GM12878 (cell line): ENCODE results near the gene LRP1. TPM values are rescaled to one million over a fixed set of nuclear protein-coding genes. Genes with fewer than 3 reads are reported as not detected.

ENCODE experiments used
- ATAC-seq: fragments of 200-7000 bp; cut with Tn5 transposase; 3 replicates; pipeline ENCODE4 v1.9.1; 2020; ENCODE audit warnings: mild to moderate bottlenecking, moderate library complexity
- BruUV-seq: library from RNA; stranded (reverse); fragments of 400-500 nt; replicated peaks from 2 replicates; lab custom pipeline; 2021; lab: Mats Ljungman, UMichigan
- CTCF ChIA-PET: fragments of 300-600 bp; sonication (Branson Sonifier 250); formaldehyde crosslinking; extraction: SDS; loops from one replicate; lab custom pipeline; 2021; ENCODE audit warnings: inconsistent platforms; lab: Yijun Ruan, JAX
- POLR2A ChIA-PET: fragments of 350-600 bp; formaldehyde crosslinking; extraction: SDS; loops from one replicate; lab custom pipeline; 2021; ENCODE audit warnings: inconsistent platforms; lab: Charles Lee
- RAD21 ChIA-PET: fragments of 300-600 bp; sonication (Branson Sonifier 250); formaldehyde crosslinking; loops from one replicate; lab custom pipeline; 2023; ENCODE audit warnings: antibody characterized with exemption; ENCODE audit not compliant: unreplicated experiment; lab: Charles Lee
- SMC1A ChIA-PET: fragments of 300-600 bp; sonication (Branson Sonifier 250); formaldehyde crosslinking; loops from one replicate; lab custom pipeline; 2023; ENCODE audit not compliant: unreplicated experiment, uncharacterized antibody; lab: Charles Lee
- DNase-seq: peaks from one replicate; pipeline ENCODE4 v3.0.0-alpha.2; 2011; ENCODE audit warnings: low read depth, low spot score
- FAIRE-seq: peaks from 3 replicates; lab custom pipeline; 2011; peaks lifted over from hg19 to GRCh38; lab: Jason Lieb, UNC
- H2AFZ ChIP-seq: 2 replicates; pipeline ENCODE4 v1.6.0; 2011; ENCODE audit warnings: low read depth, low read length, control low read depth; ENCODE audit not compliant: control insufficient read depth
- H3K27ac ChIP-seq: 2 replicates; pipeline ENCODE4 v1.5.1; 2011; ENCODE audit warnings: control low read depth; ENCODE audit not compliant: control insufficient read depth, insufficient read depth
- H3K27me3 ChIP-seq, 2 experiments: replicated peaks in 1 of 2; 2 replicates each; pipeline versions ENCODE4 v1.6.0 to v1.6.1; 2011; ENCODE audit warnings: low read length in 1 of 2; ENCODE audit not compliant: control insufficient read depth in 2 of 2, insufficient read depth in 2 of 2
- H3K36me3 ChIP-seq, 2 experiments: 2 replicates each; pipeline ENCODE4 v1.5.1; 2011; ENCODE audit warnings: low read length in 1 of 2; ENCODE audit not compliant: control insufficient read depth in 2 of 2, insufficient read depth in 2 of 2
- H3K4me1 ChIP-seq: 2 replicates; pipeline ENCODE4 v1.6.1; 2011; ENCODE audit warnings: mild to moderate bottlenecking, low read length, moderate library complexity, mixed read lengths; ENCODE audit not compliant: control insufficient read depth, insufficient read depth
- H3K4me2 ChIP-seq: 2 replicates; pipeline ENCODE4 v1.6.0; 2011; ENCODE audit warnings: control low read depth; ENCODE audit not compliant: control insufficient read depth, insufficient read depth
- H3K4me3 ChIP-seq: fragments of 200-600 bp; sonication (generic); 2 replicates; pipeline ENCODE4 v1.5.1; 2016
- H3K79me2 ChIP-seq: 2 replicates; pipeline ENCODE4 v1.6.0; 2011; ENCODE audit warnings: low read length; ENCODE audit not compliant: control insufficient read depth, insufficient read depth
- H3K9ac ChIP-seq: 2 replicates; pipeline ENCODE4 v1.8.0; 2011; ENCODE audit warnings: low read length, control low read depth, mixed read lengths; ENCODE audit not compliant: control insufficient read depth, insufficient read depth
- H3K9me3 ChIP-seq: replicated peaks from 3 replicates; pipeline ENCODE4 v1.5.1; 2011; ENCODE audit warnings: mild to moderate bottlenecking, low read length; ENCODE audit not compliant: control insufficient read depth, insufficient read depth
- H4K20me1 ChIP-seq: 2 replicates; pipeline ENCODE4 v1.6.0; 2011; ENCODE audit not compliant: control insufficient read depth, insufficient read depth
- BCLAF1 ChIP-seq: fragments of 450-650 bp; IDR thresholded peaks from 2 replicates; pipeline ENCODE4 v1.6.1; 2017; ENCODE audit warnings: antibody characterized with exemption, mild to moderate bottlenecking, moderate library complexity
- CHD1 ChIP-seq: IDR thresholded peaks from 2 replicates; pipeline ENCODE4 v1.6.1; 2012; ENCODE audit warnings: low read depth, low read length, improper control_type of control experiment
- CREM ChIP-seq: IDR thresholded peaks from 2 replicates; pipeline ENCODE4 v1.6.1; 2014; ENCODE audit warnings: antibody characterized with exemption, low read depth
- ESRRA ChIP-seq: IDR thresholded peaks from 2 replicates; pipeline ENCODE4 v1.6.1; 2012; ENCODE audit warnings: mild to moderate bottlenecking, low read length, improper control_type of control experiment
- MEF2A ChIP-seq: IDR thresholded peaks from 2 replicates; pipeline ENCODE4 v1.6.1; 2011; ENCODE audit warnings: low read depth, mild to moderate bottlenecking, low read length, moderate library complexity; ENCODE audit not compliant: insufficient read depth
- RELA ChIP-seq: fragments of 450-650 bp; IDR thresholded peaks from 2 replicates; pipeline ENCODE4 v1.8.0; 2014; ENCODE audit warnings: borderline replicate concordance; ENCODE audit not compliant: partially characterized antibody
- RFX5 ChIP-seq: IDR thresholded peaks from 2 replicates; pipeline ENCODE4 v1.6.1; 2011; ENCODE audit warnings: low read depth, low read length, improper control_type of control experiment
- WGBS: methylation state at CpG from one replicate; pipeline ENCODE4 v1.1.6; 2016; ENCODE audit warnings: low lambda C conversion rate; ENCODE audit not compliant: insufficient replicate concordance, insufficient coverage; ENCODE audit errors: missing lambda C conversion rate; 5-methylcytosine and 5-hydroxymethylcytosine counted together
- in situ Hi-C: fragments of 300-500 bp; cut with MboI; formaldehyde crosslinking; loops from 9 replicates; pipeline ENCODE4 v1.14.3; 2018; ENCODE audit warnings: mixed read lengths
- intact Hi-C: fragments of 100-400 bp; cut with micrococcal nuclease; formaldehyde crosslinking; loops from one replicate; pipeline ENCODE4 v1.14.2; 2022; ENCODE audit not compliant: unreplicated experiment
- polyA plus RNA-seq, 11 experiments: library from polyadenylated mRNA; depleted of rRNA in 4 of 11; unstranded in 6 of 11; stranded (reverse) in 5 of 11; fragments of >200 nt; fragmentation: Nextera tagmentation in 4 of 11; fragmentation: Illumina TruSeq in 1 of 11; extraction: Ambion mirVana in 4 of 11; extraction: Trizol in 1 of 11; gene quantifications; 1 replicate in 1 of 11; 2 replicates in 10 of 11; pipeline versions ENCODE4 v1.2.1 to v1.2.3, GENCODE V29; 2011 to 2016; ENCODE audit warnings: inconsistent platforms in 2 of 11, missing spikeins in 2 of 11, low read depth in 1 of 11
- total RNA-seq, 4 experiments: library from RNA; depleted of rRNA in 3 of 4; stranded (reverse); fragments of >200 nt in 3 of 4; fragmentation: Illumina TruSeq in 1 of 4; extraction: Trizol in 1 of 4; gene quantifications; 2 replicates each; pipeline versions ENCODE4 v1.2.1 to v1.2.3, GENCODE V29; 2013 to 2021

Gene LRP1
- total and polyA plus RNA-seq, 10 of the 15 experiments (the other 5 are each of a cell fraction or from before 2014, with no cell fraction given) = under 0.01 to 1.1 (median 0.20) TPM; not detected in 2

- no peak overlapping the region for H3K4me3 ChIP-seq
- no peaks in the 10 kb centered on the region for H3K9me3 ChIP-seq
- no peak overlapping the region for H3K4me2 ChIP-seq
- no peaks in the 10 kb centered on the region; the same call in 1 of the 2 replicates for H4K20me1 ChIP-seq
- no peak overlapping the region for H2AFZ ChIP-seq
- FAIRE-seq (no peak), ATAC-seq (no peak), DNase-seq (no peak)
- no peak for TF ChIP-seq MEF2A
- TF ChIP-seq BCLAF1 = no peak
- TF ChIP-seq RELA = no peak
- TF ChIP-seq RFX5 = no peak
- no peak for TF ChIP-seq CREM
- TF ChIP-seq CHD1 = no peak
- no peak for TF ChIP-seq ESRRA
- no peaks in the 10 kb centered on the region for H3K36me3 ChIP-seq
- ChIA-PET POLR2A (interaction anchor here (0.5 kb wide), 1 partner anchor 49 kb away, joined by 3 read pairs; no protein-coding TSS in a partner anchor), SMC1A (no interaction called here), RAD21 (no interaction called here), CTCF (interaction anchor here (10.4 kb wide), 1 partner anchor 55 kb away, joined by 159 read pairs; the partner anchor contains the start of gene LRP1)
- H3K79me2 ChIP-seq = no peaks in the 10 kb centered on the region
- no peaks in the 10 kb centered on the region for H3K4me1 ChIP-seq
- 51% methylated on average over 27 of the region's 27 CpGs for WGBS
- H3K27me3 ChIP-seq = no peaks in the 10 kb centered on the region; a peak in 2 of 4 replicates
- intact Hi-C loops (no loop called here), in situ Hi-C loops (loop anchor here (5.0 kb wide), 2 partner anchors 57 to 422 kb away; no protein-coding TSS in a partner anchor)
- BruUV-seq = no TSS peak
- no peak overlapping the region for H3K27ac ChIP-seq
- H3K9ac ChIP-seq = no peak overlapping the region
Observed at GRCh38 chr12:57179331-57180086, 51.2 kb downstream of the LRP1 start.
